ENCODE results near the gene ADAMTS10. TPM values are rescaled to one million over a fixed set of nuclear protein-coding genes. Genes with fewer than 3 reads are reported as not detected.

Gene ADAMTS10
- total RNA-seq (10 to 100 TPM; 67.5 to 72.9 TPM), total RNA-seq (0.76 to 99.5 (median 28.7) reads per million in 172 experiments)
- polyA plus RNA-seq (2013, experiment 1 of 2), result 20.1 TPM
- 22.9 TPM for polyA plus RNA-seq (2013, experiment 2 of 2)

DNA sequence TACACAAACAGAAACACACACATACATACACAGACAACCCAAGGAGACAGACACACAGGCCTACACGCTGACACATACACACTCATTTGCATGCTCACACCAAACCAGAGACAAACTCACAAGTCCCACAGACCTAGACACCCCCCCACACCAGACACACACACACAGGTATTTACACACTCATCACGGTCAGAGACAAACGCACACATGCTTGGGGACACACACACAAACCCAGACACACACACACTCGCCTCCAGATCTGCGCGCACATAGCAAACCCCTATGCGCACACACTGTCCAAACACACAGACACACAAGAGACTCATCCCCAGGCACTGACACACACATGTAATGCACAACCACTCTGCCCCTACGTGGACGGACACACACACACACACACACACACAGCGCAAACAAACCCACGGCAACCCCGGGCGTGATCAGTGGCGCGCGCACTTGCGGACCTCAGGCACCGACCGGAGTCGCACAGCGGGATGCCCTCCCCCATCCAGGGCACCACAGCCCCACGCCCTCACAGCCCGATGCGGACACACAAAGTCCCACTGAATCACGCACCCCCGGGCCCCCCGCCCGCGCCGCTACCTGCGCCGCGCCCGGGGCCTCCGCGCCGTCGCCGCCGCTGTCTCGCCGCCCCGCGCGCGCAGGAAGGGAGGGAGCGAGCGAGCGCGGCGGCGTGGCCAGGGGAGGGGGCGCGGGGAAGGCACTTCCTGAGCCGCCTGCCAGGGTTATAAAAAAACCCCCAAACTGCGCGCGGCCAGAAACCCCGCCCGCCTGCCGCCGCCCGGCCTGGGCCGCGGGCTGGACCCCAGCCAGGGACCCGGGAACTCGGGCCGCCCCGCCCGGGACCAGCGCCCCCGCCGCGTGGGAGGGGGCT lies at the start of gene ADAMTS10:
ADAMTS10 (minus strand) TSS at position 675 of the 895 bp plus-strand sequence. CDS start 5,005 bp downstream, outside the sequence.
- intact Hi-C loops (cut with DNase I, micrococcal nuclease), result loop anchor here in 1 of 2 experiments (5.0 kb wide), 1 partner anchor 33 kb away; the partner anchor contains the start of gene MYO1F
- Histone ChIP-seq H3K4me3 (ENCODE audit: low read length) (peak within 1 kb of the TSS; percentile 75), H3K9me3 (ENCODE audit: control insufficient read depth in 1 of 2, insufficient read depth in 1 of 2, low read length in 2 of 2) (peaks cover under 1 to 6% of the 10 kb centered on the region in 2 experiments), H3K36me3 (ENCODE audit: insufficient read depth, low read length) (no peaks in the 10 kb centered on the region), H3K4me1 (ENCODE audit: insufficient read depth, low read length) (peaks cover 37% of the 10 kb centered on the region), H3K27ac (ENCODE audit: low read depth in 1 of 2, low read length in 2 of 2) (peak within 1 kb of the TSS in 1 of 2 donors; percentile 41), H3K27me3 (ENCODE audit: control insufficient read depth in 1 of 2, insufficient read depth in 2 of 2, low read length in 2 of 2) (no peaks in the 10 kb centered on the region)
- peak; percentile 13 to 81 (median 51) for DNase-seq
- H3K9me3 Mint-ChIP-seq, result no peaks in the 10 kb centered on the region
- peaks cover 52% of the 10 kb centered on the region for H3K4me1 Mint-ChIP-seq (ENCODE audit: low read depth)
- peak within 1 kb of the TSS; percentile 93 for H3K4me3 Mint-ChIP-seq
- ChIA-PET POLR2A (no interaction called here), CTCF (no interaction called here)
- ATAC-seq (ENCODE audit: poor library complexity), result peak; percentile 69
- peaks cover 43% of the 10 kb centered on the region for H3K36me3 Mint-ChIP-seq (ENCODE audit: low read depth)
- H3K27ac Mint-ChIP-seq, result peak within 1 kb of the TSS; percentile 85
- H3K27me3 Mint-ChIP-seq, result no peaks in the 10 kb centered on the region
- TF ChIP-seq, protein P1, sequence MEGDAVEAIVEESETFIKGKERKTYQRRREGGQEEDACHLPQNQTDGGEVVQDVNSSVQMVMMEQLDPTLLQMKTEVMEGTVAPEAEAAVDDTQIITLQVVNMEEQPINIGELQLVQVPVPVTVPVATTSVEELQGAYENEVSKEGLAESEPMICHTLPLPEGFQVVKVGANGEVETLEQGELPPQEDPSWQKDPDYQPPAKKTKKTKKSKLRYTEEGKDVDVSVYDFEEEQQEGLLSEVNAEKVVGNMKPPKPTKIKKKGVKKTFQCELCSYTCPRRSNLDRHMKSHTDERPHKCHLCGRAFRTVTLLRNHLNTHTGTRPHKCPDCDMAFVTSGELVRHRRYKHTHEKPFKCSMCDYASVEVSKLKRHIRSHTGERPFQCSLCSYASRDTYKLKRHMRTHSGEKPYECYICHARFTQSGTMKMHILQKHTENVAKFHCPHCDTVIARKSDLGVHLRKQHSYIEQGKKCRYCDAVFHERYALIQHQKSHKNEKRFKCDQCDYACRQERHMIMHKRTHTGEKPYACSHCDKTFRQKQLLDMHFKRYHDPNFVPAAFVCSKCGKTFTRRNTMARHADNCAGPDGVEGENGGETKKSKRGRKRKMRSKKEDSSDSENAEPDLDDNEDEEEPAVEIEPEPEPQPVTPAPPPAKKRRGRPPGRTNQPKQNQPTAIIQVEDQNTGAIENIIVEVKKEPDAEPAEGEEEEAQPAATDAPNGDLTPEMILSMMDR (IDR thresholded peaks at IDR 0.05), result no peak

- Mint-ChIP-seq H3K36me3 (ENCODE audit: low read depth) (no peaks in the 10 kb centered on the region), H3K27me3 (no peaks in the 10 kb centered on the region), H3K9me3 (no peaks in the 10 kb centered on the region), H3K27ac (no peak overlapping the region), H3K4me1 (ENCODE audit: low read depth) (peaks cover 23% of the 10 kb centered on the region), H3K4me3 (no peak overlapping the region)
- no peak overlapping the region for H3K4me3 ChIP-seq (ENCODE audit: low read length)
- DNase-seq (no peak), ATAC-seq (ENCODE audit: poor library complexity) (no peak)
- H3K27me3 ChIP-seq (ENCODE audit: control insufficient read depth in 1 of 2, insufficient read depth in 2 of 2, low read length in 2 of 2), result no peaks in the 10 kb centered on the region
- no peaks in the 10 kb centered on the region for H3K36me3 ChIP-seq (ENCODE audit: insufficient read depth, low read length)
- CTCF ChIA-PET, result no interaction called here
- POLR2A ChIA-PET, result no interaction called here
- no peak overlapping the region for H3K27ac ChIP-seq (ENCODE audit: low read depth in 1 of 2, low read length in 2 of 2)
- peaks cover 25% of the 10 kb centered on the region for H3K4me1 ChIP-seq (ENCODE audit: insufficient read depth, low read length)
- no peaks in the 10 kb centered on the region for H3K9me3 ChIP-seq (ENCODE audit: control insufficient read depth in 1 of 2, insufficient read depth in 1 of 2, low read length in 2 of 2)
- intact Hi-C loops (cut with DNase I, micrococcal nuclease), result loop anchor here in 1 of 2 experiments (10.0 kb wide), 1 partner anchor 325 kb away; no protein-coding TSS in a partner anchor
- TF ChIP-seq, protein P1 (IDR thresholded peaks at IDR 0.05), result no peak
These were observed 49.4 kb upstream of the ADAMTS10 start for GRCh38 chr19:8659905-8660304.

- TF ChIP-seq, protein P1 (IDR thresholded peaks at IDR 0.05), result no peak
- H3K27ac ChIP-seq (ENCODE audit: low read depth in 1 of 2, low read length in 2 of 2), result no peak overlapping the region
- H3K27ac Mint-ChIP-seq, result no peak overlapping the region
- no peaks in the 10 kb centered on the region for H3K9me3 ChIP-seq (ENCODE audit: control insufficient read depth in 1 of 2, insufficient read depth in 1 of 2, low read length in 2 of 2)
- H3K4me1 ChIP-seq (ENCODE audit: insufficient read depth, low read length), result peaks cover 18% of the 10 kb centered on the region
- ChIA-PET POLR2A (no interaction called here), CTCF (no interaction called here)
- no peaks in the 10 kb centered on the region for H3K27me3 ChIP-seq (ENCODE audit: control insufficient read depth in 1 of 2, insufficient read depth in 2 of 2, low read length in 2 of 2)
- H3K4me3 Mint-ChIP-seq, result no peak overlapping the region
- no peaks in the 10 kb centered on the region for H3K9me3 Mint-ChIP-seq
- H3K27me3 Mint-ChIP-seq, result no peaks in the 10 kb centered on the region
- intact Hi-C loops (cut with DNase I, micrococcal nuclease), result loop anchor here in 1 of 2 experiments (10.0 kb wide), 1 partner anchor 327 kb away; no protein-coding TSS in a partner anchor
- H3K4me1 Mint-ChIP-seq (ENCODE audit: low read depth), result peaks cover 13% of the 10 kb centered on the region
- no peaks in the 10 kb centered on the region for H3K36me3 Mint-ChIP-seq (ENCODE audit: low read depth)
- ATAC-seq (ENCODE audit: poor library complexity) (no peak), DNase-seq (no peak)
- no peak overlapping the region for H3K4me3 ChIP-seq (ENCODE audit: low read length)
- no peaks in the 10 kb centered on the region for H3K36me3 ChIP-seq (ENCODE audit: insufficient read depth, low read length)
These were observed 47.4 kb upstream of the ADAMTS10 start for GRCh38 chr19:8657869-8658268.

All from CD4-positive, alpha-beta T cell (primary cell).